Tibial nerve (tissue), 4 donors: Measurements from ENCODE around the gene HSD17B12.

Experiments used
- CTCF ChIP-seq, 5 experiments: fragments of 200-600 bp in 3 of 5; fragments of 450-650 bp in 2 of 5; sonication (generic) in 3 of 5; IDR thresholded peaks; one replicate each; pipeline ENCODE4 v1.5.1; 2016 to 2019; ENCODE audit warnings: antibody characterized with exemption in 5 of 5, mild to moderate bottlenecking in 3 of 5, moderate library complexity in 2 of 5
- EP300 ChIP-seq, 2 donors: sonication (generic); formaldehyde crosslinking; IDR thresholded peaks; one replicate each; pipeline ENCODE4 v1.6.1; 2017; ENCODE audit warnings: antibody characterized with exemption in 2 of 2, mild to moderate bottlenecking in 1 of 2
- POLR2A ChIP-seq, 2 donors: fragments of 450-650 bp; IDR thresholded peaks; one replicate each; pipeline ENCODE4 v1.6.1; 2017; ENCODE audit warnings: antibody characterized with exemption in 2 of 2, mild to moderate bottlenecking in 2 of 2, moderate library complexity in 2 of 2

- TF ChIP-seq CTCF (IDR thresholded peaks at IDR 0.05) (no peak), POLR2A (IDR thresholded peaks at IDR 0.05) (no peak), EP300 (IDR thresholded peaks at IDR 0.05) (no peak)
These were observed 126.4 kb downstream of the HSD17B12 start for GRCh38 chr11:43806976-43807375.
